OCI-M1 (cell line): ENCODE measurements around the gene SLC4A5.

Experiments used
- DNase-seq: peaks from one replicate; lab custom pipeline; 2025; lab: John Stamatoyannopoulos, UW

Gene SLC4A5

DNA sequence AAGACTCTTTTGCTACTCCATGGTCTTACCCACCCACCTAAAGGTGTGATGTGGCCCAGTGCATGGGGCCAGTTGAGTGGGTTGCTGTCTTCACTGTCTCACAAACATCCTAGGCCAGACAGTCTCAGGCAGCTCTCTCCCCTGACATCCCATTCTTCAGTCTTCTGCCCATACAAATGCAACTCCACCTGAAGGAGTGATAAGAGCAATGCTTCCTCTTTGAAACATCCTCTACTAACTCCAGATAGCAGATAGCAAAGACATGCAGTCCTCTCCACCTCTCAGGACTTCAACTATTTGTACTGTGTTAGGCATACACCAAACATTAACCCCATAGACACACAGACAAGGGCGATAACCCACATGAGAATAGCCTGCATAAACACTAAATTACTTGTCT is 73.5 kb downstream of the SLC4A5 start:
- DNase-seq, result peak; percentile 1

DNA sequence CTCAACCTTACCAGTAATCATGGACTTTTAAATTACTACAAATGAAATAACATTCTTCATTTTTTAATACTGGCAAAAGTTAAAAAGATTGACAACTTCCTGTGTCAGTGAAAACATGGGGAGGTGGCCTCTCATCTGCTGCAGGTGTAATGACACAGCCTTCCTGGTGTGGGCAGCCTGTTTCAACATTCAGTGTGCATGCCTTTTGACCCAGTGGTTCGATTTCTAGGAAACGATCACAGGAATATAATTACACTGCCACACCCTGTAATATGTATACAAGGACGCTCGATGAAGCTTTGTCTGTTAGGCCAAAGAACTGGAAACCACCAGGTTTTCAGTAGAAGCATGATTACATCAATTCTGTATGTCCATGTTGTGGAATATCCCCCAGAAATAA is 76.1 kb downstream of the SLC4A5 start:
- DNase-seq, result peak; percentile 88

DNA sequence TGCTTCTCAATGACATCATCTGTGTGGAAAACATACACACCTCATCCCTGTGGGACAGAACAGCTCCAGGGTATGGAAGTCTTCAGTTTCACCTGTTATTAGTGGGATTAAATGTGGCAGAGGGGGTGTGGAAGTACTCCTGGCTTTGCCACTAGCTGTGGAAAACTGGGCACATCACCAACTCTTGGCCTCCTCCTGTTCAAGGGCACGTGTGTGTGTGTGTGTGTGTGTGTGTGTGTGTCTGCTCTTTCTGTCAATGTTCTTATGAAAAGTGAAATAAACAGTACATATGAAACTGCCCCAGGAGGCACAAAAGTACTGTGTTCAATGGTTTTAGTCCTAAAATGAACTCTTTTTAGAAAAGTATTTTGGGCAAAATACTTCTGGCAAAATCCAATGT is 78.9 kb downstream of the SLC4A5 start:
- no peak for DNase-seq

DNA sequence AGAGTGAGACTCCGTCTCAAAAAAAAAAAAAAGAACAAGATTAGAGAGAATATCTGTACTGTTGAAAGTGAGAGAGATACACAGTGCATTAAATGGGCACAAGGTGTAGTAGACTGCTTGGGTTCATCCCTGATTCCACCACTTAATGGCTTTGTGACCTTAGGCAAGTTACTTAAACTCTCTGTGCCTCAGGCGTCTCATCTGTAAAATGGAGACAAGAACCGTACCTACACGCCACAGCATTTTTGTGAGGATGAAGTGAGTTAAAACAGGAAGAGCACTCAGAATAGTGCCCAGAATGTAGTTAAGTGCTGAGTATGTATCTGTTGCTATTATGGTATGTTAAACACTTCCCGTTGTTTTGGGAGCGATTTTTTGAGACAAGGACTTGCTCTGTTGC is 80.5 kb downstream of the SLC4A5 start:
- no peak for DNase-seq

GRCh38 chr2:74261204-74261864 is 81.9 kb downstream of the SLC4A5 start:
- DNase-seq, result peak; percentile 20

GRCh38 chr2:74260495-74260894 is 82.7 kb downstream of the SLC4A5 start:
- no peak for DNase-seq

DNA sequence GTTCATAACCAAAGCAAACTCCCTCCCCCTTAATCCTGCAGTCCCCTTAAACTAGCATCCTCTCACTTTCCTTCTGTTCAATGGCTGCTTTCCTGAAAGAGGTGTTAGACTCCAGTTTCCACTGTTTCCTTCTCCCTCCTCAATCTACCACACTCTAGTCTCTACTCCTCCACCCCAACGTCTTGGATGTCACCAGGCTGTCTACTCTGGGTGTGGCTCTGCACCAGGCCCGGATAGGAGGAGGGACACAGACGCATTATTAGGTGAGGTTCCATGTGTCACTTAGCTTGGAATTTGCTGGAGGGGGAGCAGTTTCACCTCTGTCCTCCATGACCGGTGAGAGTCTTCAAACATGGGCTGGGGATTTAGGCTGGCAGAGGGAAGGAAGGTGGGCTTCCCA is 83.5 kb downstream of the SLC4A5 start:
- no peak for DNase-seq

DNA sequence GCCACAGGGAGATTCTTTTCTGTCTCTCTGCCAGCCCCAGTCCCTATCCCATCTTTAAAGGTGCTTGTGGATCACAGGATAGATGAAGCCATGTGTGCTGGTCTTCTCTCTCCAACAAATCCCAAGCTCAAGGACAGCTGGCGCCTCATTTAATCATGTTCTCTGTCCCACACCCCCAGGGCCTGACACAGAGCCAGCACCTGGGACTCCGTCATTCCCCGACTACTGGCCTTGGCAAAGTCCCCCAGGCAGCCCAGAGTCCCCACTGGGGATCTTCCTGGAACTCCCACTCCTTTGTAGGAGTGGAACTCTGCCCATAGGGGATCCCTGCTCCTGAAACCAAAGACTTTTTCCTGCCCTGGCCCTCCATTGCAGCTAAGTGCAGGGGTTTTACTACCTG is 84.0 kb downstream of the SLC4A5 start:
- no peak for DNase-seq

DNA sequence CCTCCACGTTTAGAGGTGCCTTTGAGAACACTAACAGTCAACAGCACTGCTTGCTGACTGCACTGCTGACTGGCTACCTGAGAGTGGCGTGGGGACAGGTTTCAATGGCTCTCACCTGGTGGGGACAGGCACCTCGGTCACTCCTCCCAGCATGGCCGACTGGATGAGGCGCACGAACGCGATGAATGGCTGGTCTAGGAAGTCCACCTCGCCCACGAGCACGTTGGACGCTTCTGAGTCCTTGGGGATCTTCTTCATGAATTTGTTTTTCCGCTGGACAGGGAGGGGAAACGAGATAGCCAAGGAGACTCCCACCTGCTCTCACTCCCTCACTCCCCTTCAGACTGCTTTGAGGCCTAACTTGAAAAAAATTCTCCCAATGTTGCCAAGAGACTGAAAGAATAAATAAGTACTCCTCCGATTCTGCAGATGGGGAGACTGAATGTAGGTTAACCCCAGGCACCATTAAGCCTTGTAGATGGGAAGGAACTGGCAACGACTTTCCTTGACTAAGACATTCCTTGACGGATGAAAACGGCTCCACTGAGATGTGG is 87.5 kb downstream of the SLC4A5 start:
- no peak for DNase-seq

- no peak for DNase-seq
Observed at GRCh38 chr2:74253971-74254310, 89.3 kb downstream of the SLC4A5 start.

- no peak for DNase-seq
Observed at GRCh38 chr2:74253306-74253970, 89.8 kb downstream of the SLC4A5 start.

DNA sequence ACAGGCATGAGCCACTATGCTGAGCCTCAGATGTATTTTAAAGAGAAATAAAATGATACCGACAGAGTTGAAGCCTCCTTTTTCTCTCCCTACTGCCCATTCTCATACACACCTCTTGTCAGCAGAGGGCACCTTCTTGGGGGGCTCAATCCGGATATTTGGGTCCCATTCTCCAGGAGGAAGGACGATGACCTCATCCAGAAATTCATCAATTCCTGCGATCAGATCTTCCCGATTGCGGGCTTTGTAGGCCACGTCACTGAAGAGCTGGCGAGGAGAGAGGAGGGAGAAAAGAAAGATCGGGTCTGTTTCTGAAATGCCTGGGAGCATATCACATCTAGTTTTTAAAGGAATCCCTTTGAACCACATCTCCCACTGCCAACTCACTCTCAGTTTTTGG is 90.4 kb downstream of the SLC4A5 start:
- no peak for DNase-seq

- DNase-seq, result no peak
Observed at GRCh38 chr2:74252036-74252435, 91.2 kb downstream of the SLC4A5 start.

GRCh38 chr2:74250189-74250631 is 93.0 kb downstream of the SLC4A5 start:
- DNase-seq, result peak; percentile 28

DNA sequence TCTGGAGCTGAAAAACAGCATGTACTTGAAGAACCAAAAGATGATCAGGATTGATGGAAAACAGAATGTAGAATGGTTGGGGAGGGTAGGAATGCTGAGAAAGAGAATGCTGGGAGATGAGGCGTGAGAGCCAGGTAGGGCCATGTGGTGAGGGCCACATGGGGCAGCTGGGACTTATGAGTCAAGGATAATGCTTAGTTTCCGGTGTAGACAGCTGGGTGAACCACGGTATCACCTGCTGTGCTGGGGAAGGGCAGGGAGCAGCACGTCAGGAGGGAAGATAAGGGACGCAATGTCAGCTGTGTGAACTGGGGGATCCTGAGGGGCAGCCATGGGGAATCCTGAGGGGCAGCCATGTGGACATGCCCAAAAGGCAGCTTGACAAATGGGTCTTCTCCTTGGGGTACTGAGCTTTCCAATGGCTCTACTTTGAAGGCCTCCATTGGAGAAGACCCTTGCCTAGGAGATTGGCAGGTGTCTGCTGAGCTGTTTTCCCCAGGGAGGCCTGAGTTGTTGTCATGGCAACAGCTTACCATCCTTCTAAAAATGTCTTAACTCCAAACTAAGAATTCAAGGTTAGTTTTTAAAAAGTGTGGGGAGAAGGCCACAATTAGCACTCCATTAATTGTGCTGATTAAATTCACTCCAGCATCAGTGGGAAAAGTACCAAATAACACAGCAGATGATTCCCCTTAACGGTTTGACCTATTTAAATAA is 93.7 kb downstream of the SLC4A5 start:
- DNase-seq, result no peak

- DNase-seq, result no peak
Observed at GRCh38 chr2:74246496-74247195, 96.6 kb downstream of the SLC4A5 start.

- DNase-seq, result no peak
Observed at GRCh38 chr2:74244286-74244685, 98.9 kb downstream of the SLC4A5 start.

- peak; percentile 6 for DNase-seq
Observed at GRCh38 chr2:74242354-74243071, 100.7 kb downstream of the SLC4A5 start.

DNA sequence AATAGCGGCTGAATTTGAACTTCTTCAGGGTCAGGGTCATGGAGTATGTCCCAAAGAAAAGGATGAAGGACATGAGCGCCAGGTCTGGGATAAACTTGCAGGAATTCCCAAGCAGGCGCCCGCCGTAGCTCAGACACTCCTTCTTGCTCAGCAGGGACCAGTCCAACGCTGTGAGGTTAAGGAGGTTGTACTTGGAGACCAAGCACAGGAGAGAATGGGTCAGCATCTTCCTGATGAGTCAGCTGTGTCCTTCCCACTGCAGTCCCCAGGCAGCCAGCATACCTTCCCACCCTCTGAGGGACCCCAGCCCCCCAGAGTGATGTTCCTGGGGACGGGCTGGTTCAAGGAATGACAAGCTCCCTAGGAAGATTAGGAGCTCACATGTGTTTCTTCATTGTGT is 103.9 kb downstream of the SLC4A5 start:
- DNase-seq, result no peak

GRCh38 chr2:74238879-74239278 is 104.3 kb downstream of the SLC4A5 start:
- peak; percentile 6 for DNase-seq

DNA sequence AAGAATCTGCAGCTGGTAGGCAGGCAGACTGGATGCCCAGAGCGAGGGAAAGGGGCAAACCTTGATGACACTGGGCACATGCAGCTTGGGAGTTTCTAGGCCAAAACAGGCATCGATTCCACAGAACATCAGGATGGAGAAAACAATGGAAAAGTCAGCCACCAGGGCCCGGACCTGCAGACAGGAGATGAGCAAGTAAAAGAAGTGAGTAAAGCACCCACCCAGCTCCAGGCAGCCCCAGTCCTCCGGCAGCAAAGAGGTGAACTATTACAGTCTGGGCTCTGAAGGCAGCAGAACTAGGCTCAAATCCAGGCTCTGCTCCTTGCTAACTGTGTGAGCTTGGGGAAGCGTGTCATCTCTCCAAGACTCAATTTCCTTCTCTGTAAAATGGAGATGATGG is 108.2 kb downstream of the SLC4A5 start:
- no peak for DNase-seq

- DNase-seq, result no peak
Observed at GRCh38 chr2:74233648-74234047, 109.6 kb downstream of the SLC4A5 start.
